ENCODE results near the gene CHP1. TPM values are rescaled to one million over a fixed set of nuclear protein-coding genes. Genes with fewer than 3 reads are reported as not detected.
"Not testable (repeated sequence)": the region's sequence is repeated elsewhere in the genome, so short reads cannot be mapped to it uniquely, and the experiment has no call there.

Gene CHP1
- total RNA-seq, 4 donors from 2014 or later = 103 to 187 (median 166) TPM

- Histone ChIP-seq H3K36me3 (peaks cover 46% of the 10 kb centered on the region), H3K27ac (no peak overlapping the region), H3K27me3 (no peaks in the 10 kb centered on the region), H3K9me3 (no peaks in the 10 kb centered on the region), H3K4me3 (no peak overlapping the region), H3K4me1 (peaks cover 35% of the 10 kb centered on the region)
- 93% methylated on average over 6 of the region's 6 CpGs for WGBS
- TF ChIP-seq CTCF (IDR thresholded peaks at IDR 0.05) = no peak
- TF ChIP-seq POLR2AphosphoS5 (IDR thresholded peaks at IDR 0.05) = no peak
- no peak for TF ChIP-seq POLR2A (IDR thresholded peaks at IDR 0.05)
- TF ChIP-seq EP300 (IDR thresholded peaks at IDR 0.05) = no peak
- no peak for DNase-seq (ENCODE audit: low spot score in 2 of 2)
These were observed 55.7 kb downstream of the CHP1 start for GRCh38 chr15:41286665-41287333.

- Histone ChIP-seq H3K27ac (no peak overlapping the region), H3K9me3 (no peaks in the 10 kb centered on the region), H3K4me1 (peaks cover 29% of the 10 kb centered on the region), H3K4me3 (no peak overlapping the region), H3K27me3 (no peaks in the 10 kb centered on the region), H3K36me3 (peaks cover 55% of the 10 kb centered on the region)
- TF ChIP-seq EP300 (IDR thresholded peaks at IDR 0.05) (no peak), POLR2AphosphoS5 (IDR thresholded peaks at IDR 0.05) (no peak), POLR2A (IDR thresholded peaks at IDR 0.05) (no peak), CTCF (IDR thresholded peaks at IDR 0.05) (no peak)
- WGBS = 75% methylated on average over 1 of the region's 1 CpG
- DNase-seq (ENCODE audit: low spot score in 2 of 2) = no peak
These were observed 57.4 kb downstream of the CHP1 start for GRCh38 chr15:41288464-41288863.

GRCh38 chr15:41289953-41290352 lies 58.9 kb downstream of the CHP1 start:
- Histone ChIP-seq H3K36me3 (peaks cover 55% of the 10 kb centered on the region), H3K4me3 (no peak overlapping the region), H3K27me3 (no peaks in the 10 kb centered on the region), H3K9me3 (no peaks in the 10 kb centered on the region), H3K27ac (no peak overlapping the region), H3K4me1 (peaks cover 28% of the 10 kb centered on the region)
- DNase-seq (ENCODE audit: low spot score in 2 of 2) = no peak
- 82% methylated on average over 2 of the region's 2 CpGs for WGBS
- no peak for TF ChIP-seq CTCF (IDR thresholded peaks at IDR 0.05)
- no peak for TF ChIP-seq POLR2AphosphoS5 (IDR thresholded peaks at IDR 0.05)
- TF ChIP-seq POLR2A (IDR thresholded peaks at IDR 0.05) = no peak
- TF ChIP-seq EP300 (IDR thresholded peaks at IDR 0.05) = no peak

- Histone ChIP-seq H3K27me3 (no peaks in the 10 kb centered on the region), H3K27ac (no peak overlapping the region), H3K36me3 (peaks cover 53% of the 10 kb centered on the region), H3K4me3 (no peak overlapping the region), H3K4me1 (peaks cover 16% of the 10 kb centered on the region), H3K9me3 (no peaks in the 10 kb centered on the region)
- no peak for DNase-seq (ENCODE audit: low spot score in 2 of 2)
- 85% methylated on average over 9 of the region's 9 CpGs for WGBS
- TF ChIP-seq EP300 (IDR thresholded peaks at IDR 0.05) = no peak
- TF ChIP-seq POLR2AphosphoS5 (IDR thresholded peaks at IDR 0.05) = no peak
- TF ChIP-seq POLR2A (IDR thresholded peaks at IDR 0.05) = no peak
- TF ChIP-seq CTCF (IDR thresholded peaks at IDR 0.05) = no peak
These were observed 60.1 kb downstream of the CHP1 start for GRCh38 chr15:41291065-41291631.

- no peak overlapping the region for H3K4me3 ChIP-seq
- 68% methylated on average over 1 of the region's 1 CpG for WGBS
- peaks cover 7% of the 10 kb centered on the region for H3K4me1 ChIP-seq
- TF ChIP-seq CTCF (IDR thresholded peaks at IDR 0.05) = no peak
- TF ChIP-seq POLR2A (IDR thresholded peaks at IDR 0.05) = no peak
- no peak for TF ChIP-seq POLR2AphosphoS5 (IDR thresholded peaks at IDR 0.05)
- TF ChIP-seq EP300 (IDR thresholded peaks at IDR 0.05) = no peak
- no peaks in the 10 kb centered on the region for H3K27me3 ChIP-seq
- DNase-seq (ENCODE audit: low spot score in 2 of 2) = no peak
- H3K27ac ChIP-seq = no peak overlapping the region
- peaks cover 49% of the 10 kb centered on the region for H3K36me3 ChIP-seq
- H3K9me3 ChIP-seq = no peaks in the 10 kb centered on the region
These were observed 61.5 kb downstream of the CHP1 start for GRCh38 chr15:41292521-41292920.

GRCh38 chr15:41301139-41301538 lies 70.1 kb downstream of the CHP1 start:
- DNase-seq (ENCODE audit: low spot score in 2 of 2); H3K27ac ChIP-seq; H3K4me3 ChIP-seq; H3K9me3 ChIP-seq; H3K27me3 ChIP-seq; H3K4me1 ChIP-seq: not testable (repeated sequence)
- 64% methylated on average over 2 of the region's 2 CpGs for WGBS
- H3K36me3 ChIP-seq = peaks cover 30% of the 10 kb centered on the region
